Subcutaneous adipose tissue (tissue), 4 donors: ENCODE data around the gene COL20A1. TPM values are rescaled to one million over a fixed set of nuclear protein-coding genes. Genes with fewer than 3 reads are reported as not detected.

Source experiments
- total RNA-seq, 4 donors: library from RNA; depleted of rRNA; stranded (reverse); fragments of >200 nt; gene quantifications; one replicate each; pipeline ENCODE4 v1.1.0, GENCODE V29; 2016
- TF ChIP-seq, protein P1 (sequence below): fragments of 450-650 bp; IDR thresholded peaks from one replicate; pipeline ENCODE4 v1.5.1; 2016; ENCODE audit warnings: low read depth, mild to moderate bottlenecking, control low read depth, antibody characterized with exemption, moderate library complexity

COL20A1 gene
- total RNA-seq, 4 donors from 2014 or later = not detected

DNA sequence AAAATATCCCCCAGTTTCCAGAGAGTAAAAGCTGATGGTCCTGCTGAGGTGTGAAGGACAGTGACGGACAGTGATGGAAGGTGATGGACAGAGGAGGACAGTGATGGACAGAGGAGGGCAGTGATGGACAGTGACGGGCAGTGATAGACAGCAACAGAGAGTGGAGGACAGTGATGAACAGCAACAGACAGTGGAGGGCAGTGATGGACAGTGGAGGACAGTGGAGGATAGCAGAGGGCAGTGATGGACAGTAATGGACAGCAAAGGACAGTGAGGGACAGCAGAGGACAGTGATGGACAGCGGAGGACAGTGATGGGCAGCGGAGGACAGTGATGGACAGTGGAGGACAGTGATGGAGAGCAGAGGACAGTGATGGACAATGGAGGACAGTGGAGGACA is 36.0 kb upstream of the COL20A1 start:
- TF ChIP-seq, protein P1, sequence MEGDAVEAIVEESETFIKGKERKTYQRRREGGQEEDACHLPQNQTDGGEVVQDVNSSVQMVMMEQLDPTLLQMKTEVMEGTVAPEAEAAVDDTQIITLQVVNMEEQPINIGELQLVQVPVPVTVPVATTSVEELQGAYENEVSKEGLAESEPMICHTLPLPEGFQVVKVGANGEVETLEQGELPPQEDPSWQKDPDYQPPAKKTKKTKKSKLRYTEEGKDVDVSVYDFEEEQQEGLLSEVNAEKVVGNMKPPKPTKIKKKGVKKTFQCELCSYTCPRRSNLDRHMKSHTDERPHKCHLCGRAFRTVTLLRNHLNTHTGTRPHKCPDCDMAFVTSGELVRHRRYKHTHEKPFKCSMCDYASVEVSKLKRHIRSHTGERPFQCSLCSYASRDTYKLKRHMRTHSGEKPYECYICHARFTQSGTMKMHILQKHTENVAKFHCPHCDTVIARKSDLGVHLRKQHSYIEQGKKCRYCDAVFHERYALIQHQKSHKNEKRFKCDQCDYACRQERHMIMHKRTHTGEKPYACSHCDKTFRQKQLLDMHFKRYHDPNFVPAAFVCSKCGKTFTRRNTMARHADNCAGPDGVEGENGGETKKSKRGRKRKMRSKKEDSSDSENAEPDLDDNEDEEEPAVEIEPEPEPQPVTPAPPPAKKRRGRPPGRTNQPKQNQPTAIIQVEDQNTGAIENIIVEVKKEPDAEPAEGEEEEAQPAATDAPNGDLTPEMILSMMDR = no peak

DNA sequence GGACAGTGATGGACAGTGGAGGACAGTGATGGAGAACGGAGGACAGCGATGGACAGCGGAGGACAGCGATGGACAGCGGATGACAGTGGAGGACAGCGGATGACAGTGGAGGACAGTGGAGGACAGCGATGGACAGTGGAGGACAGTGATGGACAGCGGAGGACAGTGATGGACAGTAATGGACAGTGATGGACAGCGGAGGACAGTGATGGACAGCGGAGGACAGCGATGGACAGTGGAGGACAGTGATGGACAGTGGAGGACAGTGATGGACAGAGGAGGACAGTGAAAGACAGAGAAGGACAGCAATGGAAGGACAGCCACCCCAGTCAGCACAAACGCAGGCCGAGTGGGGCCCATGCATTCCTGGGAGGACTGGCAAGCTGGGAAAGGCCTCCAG is 35.4 kb upstream of the COL20A1 start:
- TF ChIP-seq, protein P1 = no peak

DNA sequence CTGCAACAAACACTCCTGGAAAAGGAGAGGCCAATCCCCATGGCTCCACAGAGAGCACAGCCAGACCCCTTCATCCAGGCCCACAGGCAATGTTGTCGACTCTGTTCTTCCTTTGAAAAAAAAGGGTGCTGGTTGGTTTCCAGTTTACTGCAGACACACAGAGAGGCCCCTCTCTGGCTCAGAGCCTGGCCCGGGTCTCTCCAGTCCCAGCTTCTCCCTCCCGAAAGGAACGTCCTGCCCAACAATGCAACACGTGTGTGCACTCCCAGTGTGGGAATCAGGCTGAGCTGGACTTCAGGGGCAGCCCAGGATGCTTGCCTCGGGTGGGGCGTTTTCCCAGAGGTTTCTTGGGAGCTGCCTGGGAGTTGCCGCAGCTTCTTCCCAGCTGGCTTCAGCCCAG is 34.2 kb upstream of the COL20A1 start:
- TF ChIP-seq, protein P1 = no peak

DNA sequence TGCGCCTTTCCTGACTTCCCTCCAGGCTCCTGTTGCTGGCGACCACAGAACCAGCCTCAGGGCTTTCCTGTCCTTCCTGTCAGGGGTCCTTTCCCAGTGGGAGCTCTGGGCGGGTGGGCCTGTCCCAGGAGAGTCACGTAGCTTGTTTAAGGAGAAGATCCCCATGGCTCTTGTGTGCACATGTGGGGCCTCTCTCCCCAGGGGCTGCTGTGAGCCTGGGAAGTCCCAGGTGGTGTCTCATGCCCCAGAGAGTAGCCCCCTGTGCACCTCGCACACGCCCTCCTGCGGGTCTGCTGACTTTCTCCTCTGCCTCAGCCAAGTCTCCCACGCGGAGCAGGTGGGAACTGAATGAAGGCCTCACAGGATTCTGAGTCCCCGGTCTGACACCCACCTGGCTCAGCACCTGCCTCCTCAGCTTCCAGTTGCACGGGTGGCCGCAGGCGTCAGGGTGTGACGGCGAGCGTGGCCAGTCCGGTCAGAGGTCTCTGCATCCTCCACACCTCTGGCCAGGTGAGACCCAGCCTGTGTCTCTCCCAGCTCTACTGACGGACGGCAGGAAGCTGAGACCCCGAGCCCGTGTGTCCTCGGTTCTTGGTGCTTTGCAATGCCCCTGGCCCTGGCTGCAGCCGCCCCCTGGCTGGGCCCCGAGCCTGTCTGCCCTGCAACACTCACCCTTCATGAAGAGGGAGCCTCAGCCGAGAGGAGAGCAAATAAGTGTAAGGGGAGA is 33.1 kb upstream of the COL20A1 start:
- TF ChIP-seq, protein P1 = no peak

DNA sequence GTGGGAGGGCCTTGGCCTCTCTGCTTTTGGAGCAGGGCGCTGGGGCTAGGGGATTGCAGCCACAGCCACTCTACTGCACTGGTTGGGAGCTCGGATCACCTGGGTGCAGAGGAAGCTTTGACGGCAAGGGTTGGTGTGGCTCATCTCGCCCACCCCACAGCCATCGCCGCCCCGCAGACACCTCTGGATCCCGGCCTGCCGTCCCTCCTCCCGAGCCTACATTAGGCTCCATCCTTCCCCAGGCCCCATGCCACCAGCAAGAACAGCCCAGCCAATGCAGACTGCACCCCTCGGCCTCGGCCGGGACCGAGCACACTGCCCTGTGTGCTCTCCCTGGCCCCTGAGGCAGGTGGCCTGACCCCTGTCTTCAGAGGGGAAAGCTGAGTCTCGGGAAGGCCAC is 32.5 kb upstream of the COL20A1 start:
- TF ChIP-seq, protein P1 = no peak

DNA sequence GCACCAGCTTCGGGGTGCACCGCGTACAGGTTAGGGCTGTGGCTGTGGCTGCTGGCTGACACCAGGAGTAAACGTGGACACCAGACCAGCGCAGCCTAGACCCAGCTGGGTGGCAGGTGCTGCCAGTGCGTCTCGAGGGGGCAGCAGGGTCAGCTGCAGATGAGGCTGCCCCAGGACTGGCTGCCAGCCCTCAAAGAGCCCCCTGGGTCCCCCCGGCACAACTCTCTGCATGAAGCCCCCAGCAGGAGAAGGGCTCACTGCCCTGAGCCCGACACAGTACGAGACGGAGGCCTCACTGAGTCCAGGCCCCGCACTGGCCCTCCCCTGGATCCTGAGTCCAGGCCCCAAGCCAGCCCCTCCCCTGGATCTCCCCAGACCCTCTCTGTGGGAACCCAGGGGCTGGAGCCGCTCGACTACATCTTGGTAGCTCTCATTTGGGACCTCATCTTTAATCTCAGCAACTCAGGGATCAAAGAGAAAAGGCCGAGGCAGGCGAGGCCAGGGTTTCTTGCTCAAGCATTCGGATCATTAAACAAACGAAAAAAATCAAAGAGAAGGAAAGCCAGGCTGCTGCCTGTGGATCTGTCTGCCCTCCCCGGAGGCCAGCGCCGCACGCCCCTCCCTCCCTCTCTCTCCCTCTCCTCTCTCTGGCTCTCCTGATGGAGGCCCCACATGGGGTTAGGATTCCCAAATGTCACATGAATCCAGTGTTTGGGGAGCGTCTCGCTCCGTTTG is 31.8 kb upstream of the COL20A1 start:
- TF ChIP-seq, protein P1 = no peak

DNA sequence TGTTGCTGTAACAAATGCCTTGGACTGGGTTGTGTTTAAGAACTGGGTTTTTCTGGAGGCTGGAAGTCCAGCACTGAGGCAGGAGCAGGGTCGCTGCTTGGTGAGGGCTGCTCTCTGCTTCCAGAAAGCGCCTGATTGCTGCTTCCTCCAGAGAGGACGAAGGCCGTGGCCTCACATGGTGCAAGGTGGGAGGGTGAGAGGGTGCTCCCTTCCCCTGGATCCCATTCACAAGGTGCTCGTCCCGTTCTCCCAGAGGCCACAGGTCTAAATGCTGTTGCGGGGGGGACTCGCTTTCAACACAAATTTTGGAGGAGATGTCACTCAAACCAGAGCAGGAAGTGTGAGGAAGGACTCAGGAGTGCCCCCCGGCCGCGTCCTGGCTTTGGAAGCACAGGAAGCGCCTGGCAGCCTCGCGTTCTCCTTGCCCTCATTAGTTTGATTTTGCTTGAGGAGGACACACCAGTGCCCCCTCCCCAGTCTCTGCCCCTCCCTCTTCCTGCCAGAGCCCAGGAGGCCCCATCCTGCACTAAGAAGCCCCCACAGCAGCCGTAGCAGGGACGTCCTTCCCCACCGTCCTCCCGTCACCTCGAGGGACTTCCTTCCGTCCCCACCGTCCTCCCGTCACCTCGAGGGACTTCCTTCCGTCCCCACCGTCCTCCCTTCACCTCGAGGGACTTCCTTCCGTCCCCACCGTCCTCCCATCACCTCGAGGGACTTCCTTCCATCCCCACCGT is 31.0 kb upstream of the COL20A1 start:
- TF ChIP-seq, protein P1 = no peak
